Esophagus squamous epithelium (tissue), 5 donors: ENCODE measurements around the gene NFIB. TPM values are rescaled to one million over a fixed set of nuclear protein-coding genes. Genes with fewer than 3 reads are reported as not detected.

Experiments used
- DNase-seq: peaks from one replicate; lab custom pipeline; 2025; lab: John Stamatoyannopoulos, UW
- H3K27ac ChIP-seq, 4 donors: fragments of 200-600 bp; sonication (generic); one replicate each; pipeline ENCODE4 v1.5.1; 2016 to 2019; ENCODE audit warnings: mild to moderate bottlenecking in 1 of 4
- H3K27me3 ChIP-seq, 4 donors: fragments of 200-600 bp; sonication (generic); 1 replicate in 3 of 4; 2 replicates in 1 of 4; pipeline versions ENCODE4 v1.5.1 to v1.6.0; 2017 to 2021; ENCODE audit warnings: antibody characterized with exemption in 1 of 4
- H3K36me3 ChIP-seq, 3 donors: fragments of 200-600 bp; sonication (generic); one replicate each; pipeline ENCODE4 v1.5.1; 2016 to 2019
- H3K4me1 ChIP-seq, 3 donors: fragments of 200-600 bp; sonication (generic); one replicate each; pipeline ENCODE4 v1.5.1; 2017 to 2019
- H3K4me3 ChIP-seq, 4 donors: fragments of 200-600 bp; sonication (generic); 1 replicate in 3 of 4; 2 replicates in 1 of 4; pipeline ENCODE4 v1.5.1; 2016 to 2019; ENCODE audit warnings: mild to moderate bottlenecking in 2 of 4, moderate library complexity in 1 of 4
- H3K9me3 ChIP-seq, 3 donors: fragments of 200-600 bp; sonication (generic); one replicate each; pipeline ENCODE4 v1.5.1; 2016 to 2019
- CTCF ChIP-seq, 6 experiments: fragments of 450-650 bp in 4 of 6; fragments of 200-600 bp in 2 of 6; sonication (generic) in 2 of 6; IDR thresholded peaks; one replicate each; pipeline ENCODE4 v1.5.1; 2016 to 2019; ENCODE audit warnings: antibody characterized with exemption in 6 of 6, mild to moderate bottlenecking in 4 of 6, moderate library complexity in 4 of 6
- POLR2A ChIP-seq, 4 donors: fragments of 450-650 bp; IDR thresholded peaks; one replicate each; pipeline ENCODE4 v1.6.1; 2017; ENCODE audit warnings: antibody characterized with exemption in 4 of 4, mild to moderate bottlenecking in 4 of 4, moderate library complexity in 3 of 4
- WGBS, 2 donors: methylation state at CpG; one replicate each; pipeline ENCODE4 v1.1.5; 2018; 5-methylcytosine and 5-hydroxymethylcytosine counted together
- intact Hi-C: fragments of 100-400 bp; cut with DNase I; formaldehyde crosslinking; loops from one replicate; pipeline ENCODE4 v1.15.0; 2022
- total RNA-seq, 4 donors: library from RNA; depleted of rRNA; stranded (reverse); fragments of >200 nt; gene quantifications; one replicate each; pipeline ENCODE4 v1.1.0, GENCODE V29; 2016
- donor health status: DM: yes; HTN: yes; CAD: no.

NFIB gene
- total RNA-seq, 4 donors from 2014 or later = 16.8 to 38.1 (median 23.0) TPM

- no peaks in the 10 kb centered on the region for H3K9me3 ChIP-seq
- 100% methylated on average over 1 of the region's 1 CpG for WGBS, 2 donors
- TF ChIP-seq POLR2A (IDR thresholded peaks at IDR 0.05) (no peak), CTCF (IDR thresholded peaks at IDR 0.05) (no peak)
- no peak overlapping the region for H3K27ac ChIP-seq
- no peak overlapping the region for H3K4me3 ChIP-seq
- no peak for DNase-seq
- H3K4me1 ChIP-seq = no peaks in the 10 kb centered on the region
- H3K27me3 ChIP-seq = no peaks in the 10 kb centered on the region
- peaks cover 0 to 13% (median 0%) of the 10 kb centered on the region in 3 donors for H3K36me3 ChIP-seq
- intact Hi-C loops = no loop called here
Measured at GRCh38 chr9:14147738-14148137, 166.2 kb downstream of the NFIB start.

- intact Hi-C loops = no loop called here
- Histone ChIP-seq H3K27me3 (no peaks in the 10 kb centered on the region), H3K9me3 (no peaks in the 10 kb centered on the region), H3K4me1 (no peaks in the 10 kb centered on the region), H3K4me3 (no peak overlapping the region), H3K27ac (no peak overlapping the region), H3K36me3 (peaks cover 0 to 13% (median 0%) of the 10 kb centered on the region in 3 donors)
- no peak for TF ChIP-seq CTCF (IDR thresholded peaks at IDR 0.05)
- no peak for TF ChIP-seq POLR2A (IDR thresholded peaks at IDR 0.05)
- 84 to 95% methylated on average over 8 of the region's 8 CpGs for WGBS, 2 donors
- DNase-seq = no peak
Measured at GRCh38 chr9:14146201-14146874, 167.6 kb downstream of the NFIB start.

- intact Hi-C loops = no loop called here
- Histone ChIP-seq H3K4me1 (no peaks in the 10 kb centered on the region), H3K27ac (no peak overlapping the region), H3K4me3 (no peak overlapping the region), H3K9me3 (no peaks in the 10 kb centered on the region), H3K27me3 (no peaks in the 10 kb centered on the region), H3K36me3 (peaks cover 0 to 13% (median 0%) of the 10 kb centered on the region in 3 donors)
- WGBS, 2 donors = 73 to 87% methylated on average over 3 of the region's 3 CpGs
- DNase-seq = no peak
- TF ChIP-seq CTCF (IDR thresholded peaks at IDR 0.05) (no peak), POLR2A (IDR thresholded peaks at IDR 0.05) (no peak)
Measured at GRCh38 chr9:14144215-14144614, 169.7 kb downstream of the NFIB start.

GRCh38 chr9:14141699-14142098 lies 172.2 kb downstream of the NFIB start:
- intact Hi-C loops = no loop called here
- WGBS, 2 donors = 61 to 70% methylated on average over 2 of the region's 2 CpGs
- Histone ChIP-seq H3K4me3 (no peak overlapping the region), H3K27ac (no peak overlapping the region), H3K9me3 (no peaks in the 10 kb centered on the region), H3K27me3 (no peaks in the 10 kb centered on the region), H3K4me1 (peaks cover 0 to 8% (median 0%) of the 10 kb centered on the region in 3 donors), H3K36me3 (peaks cover 0 to 13% (median 0%) of the 10 kb centered on the region in 3 donors)
- no peak for DNase-seq
- no peak for TF ChIP-seq CTCF (IDR thresholded peaks at IDR 0.05)
- no peak for TF ChIP-seq POLR2A (IDR thresholded peaks at IDR 0.05)

GRCh38 chr9:14140096-14140697 lies 173.7 kb downstream of the NFIB start:
- Histone ChIP-seq H3K27me3 (no peaks in the 10 kb centered on the region), H3K9me3 (no peaks in the 10 kb centered on the region), H3K27ac (no peak overlapping the region), H3K4me1 (peaks cover 0 to 10% (median 0%) of the 10 kb centered on the region in 3 donors), H3K4me3 (no peak overlapping the region), H3K36me3 (peaks cover 0 to 3% (median 0%) of the 10 kb centered on the region in 3 donors)
- intact Hi-C loops = no loop called here
- no peak for TF ChIP-seq POLR2A (IDR thresholded peaks at IDR 0.05)
- TF ChIP-seq CTCF (IDR thresholded peaks at IDR 0.05) = no peak
- DNase-seq = no peak
